HL-60 (cell line): ENCODE results near the gene KCNMA1.

ENCODE experiments used
- CTCF ChIP-seq: IDR thresholded peaks from one replicate; pipeline ENCODE4 v1.5.1; 2011; ENCODE audit warnings: low read length, control low read depth, inconsistent platforms; ENCODE audit not compliant: insufficient read depth
- SPI1 ChIP-seq: IDR thresholded peaks from 2 replicates; pipeline ENCODE4 v1.6.1; 2012; ENCODE audit warnings: low read depth, mild to moderate bottlenecking, borderline replicate concordance

- no peak for TF ChIP-seq SPI1
- TF ChIP-seq CTCF, result no peak
Observed at GRCh38 chr10:77286531-77287508, 350.8 kb downstream of the KCNMA1 start.
